ENCODE results near the gene SMYD3. TPM values are rescaled to one million over a fixed set of nuclear protein-coding genes. Genes with fewer than 3 reads are reported as not detected.

The SMYD3 gene
- total and polyA plus RNA-seq, 2 of the 4 experiments (the other 2 are of a cell fraction) = 26.5 to 37.6 TPM

GRCh38 chr1:245715291-245715701 is 791.8 kb downstream of the SMYD3 start:
- intact Hi-C loops (cut with micrococcal nuclease) (no loop called here), in situ Hi-C loops (cut with MboI; ENCODE audit: low sequenced_read_pairs) (no loop called here), dilution Hi-C loops (cut with HindIII; ENCODE audit: low sequenced_read_pairs, unreplicated experiment) (no loop called here)
- Histone ChIP-seq H2AFZ (replicated peaks; ENCODE audit: low read length, poor library complexity) (peak overlapping the region; percentile 13), H3K27ac (ENCODE audit: insufficient read depth, low read length) (no peak overlapping the region), H3K27me3 (ENCODE audit: control insufficient read depth, insufficient read depth, low read length) (no peaks in the 10 kb centered on the region; the same call in 1 of the 2 replicates), H3K9me1 (ENCODE audit: insufficient read depth, low read length) (0 out of 2 replicates have a peak, but pooled peaks cover 3% of the 10 kb centered on the region), H2BK5ac (ENCODE audit: low read depth, low read length, poor library complexity, severe bottlenecking) (no peak overlapping the region), H3K4me2 (ENCODE audit: low read depth, low read length) (no peak overlapping the region), H4K5ac (ENCODE audit: low read depth, low read length) (no peak overlapping the region), H2BK20ac (ENCODE audit: low read depth, low read length) (no peak overlapping the region; the same call in 1 of the 2 replicates), H3K4me1 (ENCODE audit: control insufficient read depth, insufficient read depth, low read length) (peaks cover 8% of the 10 kb centered on the region), H2BK120ac (ENCODE audit: low read depth, low read length) (no peak overlapping the region), H4K20me1 (ENCODE audit: insufficient read depth, low read length) (no peaks in the 10 kb centered on the region), H3K14ac (replicated peaks; ENCODE audit: low read depth, low read length) (no peak overlapping the region), H2AK5ac (ENCODE audit: low read depth, low read length) (no peak overlapping the region), H3K4me3 (ENCODE audit: insufficient read depth, low read depth, low read length) (no peak overlapping the region), H2AK9ac (replicated peaks; ENCODE audit: low read depth, low read length, poor library complexity) (no peak overlapping the region), H3K9me3 (ENCODE audit: control insufficient read depth, insufficient read depth, low read length) (no peaks in the 10 kb centered on the region), H4K91ac (ENCODE audit: insufficient read depth, low read depth, low read length) (no peak overlapping the region), H3K36me3 (ENCODE audit: control insufficient read depth, insufficient read depth, low read length) (no peaks in the 10 kb centered on the region), H2BK15ac (ENCODE audit: low read depth, low read length) (no peak overlapping the region), H3K56ac (ENCODE audit: extremely low read depth, insufficient read depth, low read length) (no peak overlapping the region), H4K8ac (ENCODE audit: low read depth in 2 of 2, low read length in 2 of 2) (no peak overlapping the region), H3K9ac (ENCODE audit: low read depth, low read length) (no peak overlapping the region), H3K18ac (ENCODE audit: low read depth, low read length) (no peak overlapping the region), H3K4ac (ENCODE audit: low read depth, low read length) (no peak overlapping the region), H3K79me1 (ENCODE audit: low read depth in 1 of 2, low read length in 2 of 2) (no peaks in the 10 kb centered on the region), H3K23ac (ENCODE audit: low read depth, low read length) (no peak overlapping the region)
- no peak for ATAC-seq (ENCODE audit: low read depth)
- no TSS peak for BruUV-seq (replicated peaks)
- TF ChIP-seq USF2 (IDR thresholded peaks at IDR 0.05; ENCODE audit: low read depth, low read length) (no peak), NFE2L2 (IDR thresholded peaks at IDR 0.05; ENCODE audit: low read depth, low read length) (no peak), SMC3 (IDR thresholded peaks at IDR 0.05; ENCODE audit: low read depth, low read length) (no peak), CTCF (conservative IDR thresholded peaks at IDR 0.05; ENCODE audit: low read depth, low read length) (no peak), FOS (IDR thresholded peaks at IDR 0.05; ENCODE audit: low read depth, low read length) (no peak), ELK1 (IDR thresholded peaks at IDR 0.05; ENCODE audit: borderline replicate concordance, low read depth, low read length) (no peak), RFX5 (IDR thresholded peaks at IDR 0.05; ENCODE audit: low read depth, low read length) (no peak)
- peak; percentile 29 for DNase-seq
- CTCF ChIA-PET = no interaction called here
- no CpG with 5 or more reads among the region's 9 CpGs for WGBS, 2 experiments (ENCODE audit: extremely low coverage in 2 of 2, insufficient read length in 1 of 2)
- POLR2A ChIA-PET (ENCODE audit: unreplicated experiment) = no interaction called here
